ENCODE data around the gene MRPS12.

Gene MRPS12

DNA sequence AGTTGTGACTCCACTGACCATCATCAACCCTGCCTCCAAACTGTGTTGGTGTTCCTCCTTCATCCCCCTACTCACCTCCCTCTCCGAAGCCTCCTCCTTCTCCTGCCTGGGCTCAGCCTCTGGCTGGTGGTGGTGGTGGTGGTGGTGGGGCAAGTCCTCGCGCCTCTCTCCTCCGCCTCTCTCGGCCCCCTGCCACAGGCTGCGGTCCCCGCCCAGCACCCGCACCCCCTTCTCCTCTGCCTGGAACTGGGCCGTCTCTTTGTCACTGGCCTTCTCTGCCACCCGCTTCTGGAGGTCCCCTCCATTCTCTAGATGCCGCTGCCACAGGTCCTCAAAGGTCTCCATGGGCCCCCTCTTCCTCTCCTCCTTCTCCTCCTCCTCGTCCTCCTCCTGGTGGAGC is 20.3 kb upstream of the MRPS12 start:
- no peak for DNase-seq

DNA sequence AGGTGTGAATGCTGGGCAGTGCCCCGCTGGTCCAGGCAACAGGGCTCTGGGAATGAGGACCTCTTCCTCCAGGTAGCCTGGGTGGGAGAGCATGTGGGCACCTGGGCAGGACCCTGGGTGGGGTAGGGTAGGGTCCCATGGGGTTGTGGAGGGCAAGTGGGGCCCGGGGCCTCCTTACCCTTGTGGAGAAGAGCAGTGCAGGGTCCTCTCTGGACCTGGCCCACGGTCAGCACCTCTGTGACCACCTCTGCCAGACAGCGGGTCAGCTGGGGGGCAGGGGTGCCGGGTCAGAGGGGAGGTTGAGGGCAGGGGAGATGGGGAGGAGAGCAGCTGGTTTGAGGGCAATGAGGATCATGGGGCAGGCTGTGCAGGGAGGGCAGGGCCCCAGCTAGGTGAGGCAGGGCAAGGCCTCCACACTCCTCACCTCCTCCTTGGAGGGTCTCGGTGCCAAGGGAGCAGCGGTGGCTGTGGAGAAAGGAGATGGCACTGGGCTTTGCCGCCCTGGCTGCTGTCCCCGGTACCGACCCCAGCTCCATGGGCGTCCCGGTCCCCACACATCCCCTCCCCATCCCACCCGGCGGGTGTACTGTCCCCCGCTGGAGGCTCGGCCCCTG is 19.2 kb upstream of the MRPS12 start:
- DNase-seq: no peak

DNA sequence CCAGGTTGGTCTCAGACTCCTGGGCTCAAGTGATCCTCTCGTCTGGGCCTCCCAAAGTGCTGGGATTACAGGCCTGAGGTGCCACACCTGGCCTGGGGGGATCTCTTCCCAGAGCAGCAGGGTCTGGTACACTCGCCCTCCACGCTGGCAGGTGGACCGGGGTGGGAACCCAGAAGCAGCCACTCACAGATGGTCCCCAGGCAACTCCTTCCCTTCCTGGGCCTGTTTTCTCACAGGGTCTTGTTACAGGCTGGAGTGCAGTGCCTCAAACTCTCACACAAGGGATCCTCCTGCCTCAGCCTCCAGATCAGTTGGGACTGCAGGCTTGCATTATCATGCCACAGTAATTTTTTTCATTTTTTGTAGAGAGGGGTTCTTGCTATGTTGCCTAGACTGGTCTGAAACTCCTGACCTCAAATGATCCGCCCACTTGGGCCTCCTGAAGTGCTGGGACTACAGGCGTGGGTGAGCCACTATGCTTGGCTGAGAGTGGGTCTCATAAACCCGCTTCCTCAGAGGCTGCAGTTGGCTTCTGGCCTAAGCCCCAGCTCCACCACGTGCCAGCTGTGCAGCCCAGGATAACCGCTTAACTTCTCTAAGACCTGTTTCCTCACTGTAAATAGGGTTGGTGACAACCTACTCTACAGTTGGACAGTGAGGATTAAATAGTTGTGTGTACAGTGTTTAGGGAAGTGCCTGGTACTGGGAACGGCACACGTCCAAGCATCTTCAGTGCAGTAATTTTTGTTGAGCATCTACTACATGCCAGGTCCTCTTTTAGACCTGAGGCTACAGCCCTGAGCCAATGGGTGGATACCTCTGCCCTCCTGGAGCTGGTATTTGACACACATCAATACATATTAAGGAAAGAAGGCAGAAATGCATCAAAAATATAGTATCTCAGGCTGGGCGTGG is 17.9 kb upstream of the MRPS12 start:
- DNase-seq: no peak

DNA sequence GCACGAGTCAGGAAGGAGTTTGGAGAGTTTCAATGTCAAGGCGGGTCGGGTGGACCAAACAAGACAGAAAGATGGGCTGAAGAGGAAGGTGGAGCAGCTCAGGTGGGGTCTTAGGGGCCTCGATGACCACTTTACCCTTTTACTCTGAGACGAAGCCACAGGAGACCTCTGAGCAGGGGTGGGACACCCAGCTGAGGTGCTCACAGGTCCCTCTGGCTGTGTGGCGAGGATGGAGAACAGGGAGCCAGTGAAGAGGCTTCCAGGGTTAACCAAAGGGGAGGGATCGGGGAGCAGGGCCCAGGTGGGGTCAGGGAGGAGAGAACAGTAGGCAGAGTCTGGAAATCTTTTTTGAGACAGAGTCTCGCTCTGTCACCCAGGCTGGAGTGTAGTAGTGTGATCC is 16.8 kb upstream of the MRPS12 start:
- DNase-seq: no peak

DNA sequence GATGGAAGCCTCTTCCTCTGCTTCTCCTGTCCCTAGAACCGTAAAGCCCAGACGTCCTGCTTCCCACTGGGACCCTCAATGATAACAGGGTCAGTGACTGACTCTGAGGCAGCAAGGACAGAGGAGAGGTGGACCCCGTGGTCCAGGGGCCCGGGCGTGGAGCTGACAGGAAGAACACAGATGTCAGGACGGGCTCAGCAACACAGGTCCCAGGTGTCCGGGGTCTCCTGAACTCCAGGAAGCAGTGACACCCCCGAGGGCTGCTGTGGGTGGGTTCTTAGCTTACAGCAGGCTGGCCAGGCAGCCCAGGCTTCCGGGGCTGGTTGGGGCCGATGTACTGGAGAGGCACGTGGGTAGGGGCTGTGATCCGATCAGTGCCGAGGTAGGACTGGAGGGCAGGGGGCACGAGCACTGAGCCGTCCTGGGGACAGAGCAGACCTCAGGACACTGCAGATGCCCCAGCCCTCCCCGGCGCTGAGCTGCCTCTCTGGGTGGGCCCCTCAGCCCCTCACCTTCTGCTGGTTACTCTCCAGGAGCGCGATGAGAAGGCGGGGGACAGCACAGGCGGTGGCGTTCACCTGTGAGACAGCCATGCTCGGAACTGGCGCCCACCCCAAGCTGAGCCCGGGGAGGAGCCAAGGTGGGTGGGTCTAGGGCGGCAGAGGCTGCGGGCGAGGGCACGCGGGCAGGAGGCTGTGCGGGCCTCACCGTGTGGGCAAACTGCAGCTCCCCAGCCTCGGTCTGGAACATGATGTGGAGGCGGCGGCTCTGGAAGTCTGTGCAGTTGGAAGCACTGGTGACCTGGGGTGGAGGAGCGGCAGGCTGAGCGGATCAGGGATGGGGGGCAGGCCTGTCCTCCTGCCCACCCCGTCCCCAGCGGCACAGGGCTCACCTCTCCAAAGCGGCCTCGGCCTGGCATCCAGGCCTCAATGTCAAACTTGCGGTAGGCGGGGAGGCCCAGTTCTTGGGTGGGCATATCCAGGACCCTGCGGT is 15.1 kb upstream of the MRPS12 start:
- DNase-seq: no peak

DNA sequence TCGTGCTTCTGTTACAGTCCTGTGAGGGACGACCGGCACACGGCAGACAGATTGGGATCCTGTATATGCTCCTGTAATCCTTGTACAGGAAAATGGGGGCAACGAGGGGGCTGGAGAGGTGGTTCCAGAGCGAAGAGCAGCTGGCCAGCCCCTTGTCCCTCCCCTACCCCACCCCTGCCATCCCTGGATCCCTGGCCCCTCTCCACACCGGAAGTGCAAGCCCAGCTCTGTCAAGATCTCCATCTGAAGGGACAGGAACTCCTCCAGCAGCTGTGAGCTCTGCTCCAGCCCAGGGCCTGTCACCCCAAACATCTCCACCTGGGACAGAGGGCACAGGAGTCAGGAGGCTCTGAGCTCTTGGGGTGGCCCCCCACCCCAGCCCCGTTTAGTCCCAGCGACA is 13.2 kb upstream of the MRPS12 start:
- DNase-seq: no peak

DNA sequence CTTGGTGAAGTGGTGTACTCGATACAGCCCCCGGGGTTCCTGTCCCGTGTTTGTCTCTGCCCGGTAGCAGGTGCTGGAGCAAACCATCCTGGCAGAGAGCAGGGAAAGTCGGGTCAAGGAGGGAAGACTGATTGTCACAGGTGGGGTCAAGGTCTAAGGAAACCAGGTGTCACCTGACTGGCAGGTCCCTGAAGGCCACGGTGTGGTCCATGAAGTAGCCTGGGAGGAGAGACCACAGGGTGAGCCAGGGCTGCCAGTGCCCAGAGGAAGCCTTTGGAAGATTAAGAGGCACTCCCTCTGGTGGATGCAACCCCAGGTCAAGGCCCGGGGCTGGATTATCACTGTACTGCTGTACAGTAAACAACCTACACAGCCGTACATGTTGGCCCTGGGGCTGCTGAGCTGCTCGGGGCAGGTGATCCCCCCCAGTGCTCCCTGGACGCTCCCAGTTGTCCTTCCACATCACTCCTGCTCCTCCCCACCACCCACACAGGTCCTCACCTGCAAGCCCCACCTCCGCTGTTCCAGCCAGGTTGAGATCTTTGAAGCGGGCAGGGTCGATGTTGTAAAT is 12.7 kb upstream of the MRPS12 start:
- DNase-seq: no peak

DNA sequence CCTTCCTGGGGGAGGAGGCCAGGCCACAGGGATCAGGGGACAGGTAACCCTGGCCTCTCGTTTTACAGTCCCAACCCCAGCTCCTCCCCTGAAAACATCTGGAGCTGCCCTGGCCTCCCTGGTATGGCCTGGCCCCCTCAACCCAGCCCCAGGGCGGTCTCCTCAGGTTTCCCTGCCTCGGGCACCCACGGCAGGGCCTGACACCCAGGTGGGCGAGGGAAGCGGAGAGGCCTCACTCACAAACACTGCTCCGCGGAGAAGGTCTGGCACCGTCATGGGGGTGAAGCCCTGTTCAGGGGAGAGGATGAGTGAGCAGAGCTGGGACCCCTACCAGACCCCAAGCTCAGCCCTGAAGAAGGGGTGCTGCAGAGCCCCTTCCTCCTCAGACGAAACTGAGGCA is 12.2 kb upstream of the MRPS12 start:
- DNase-seq: no peak

DNA sequence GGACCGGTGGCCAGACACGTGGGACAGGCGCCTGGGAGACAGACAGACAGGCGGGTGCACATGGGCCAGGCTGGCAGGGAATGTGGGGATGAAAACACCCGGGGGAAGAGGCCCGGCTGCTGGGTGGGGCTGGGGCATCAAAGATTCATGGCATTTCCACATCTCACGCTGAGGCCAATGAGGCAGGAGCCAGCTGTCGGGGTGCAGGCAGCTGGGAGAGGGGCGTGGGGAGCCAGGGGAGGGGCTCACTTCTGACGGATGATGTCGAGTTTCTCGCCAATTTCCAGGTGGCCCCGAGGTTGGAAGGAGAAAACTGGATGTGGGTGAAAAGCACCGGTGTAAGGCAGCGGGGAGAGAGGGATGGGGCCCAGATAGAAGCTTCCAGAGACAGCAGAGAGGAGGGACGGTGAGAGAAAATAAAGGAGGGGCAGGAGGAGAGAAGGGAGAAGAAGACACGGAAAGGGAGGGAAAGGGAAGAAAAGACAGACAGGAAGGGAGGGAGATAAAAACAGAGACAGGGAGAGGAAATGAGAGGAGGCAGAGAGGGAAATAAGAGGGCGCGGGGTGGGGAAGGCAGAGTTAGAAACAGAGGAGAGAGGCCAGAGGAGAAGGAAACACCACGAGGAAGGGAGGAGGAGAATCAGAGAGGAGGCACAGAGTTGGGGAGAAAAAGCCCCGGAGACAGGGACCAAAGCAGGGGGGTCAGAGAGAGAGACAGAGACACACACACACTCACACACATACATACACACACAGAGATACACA is 10.7 kb upstream of the MRPS12 start:
- DNase-seq: no peak

DNA sequence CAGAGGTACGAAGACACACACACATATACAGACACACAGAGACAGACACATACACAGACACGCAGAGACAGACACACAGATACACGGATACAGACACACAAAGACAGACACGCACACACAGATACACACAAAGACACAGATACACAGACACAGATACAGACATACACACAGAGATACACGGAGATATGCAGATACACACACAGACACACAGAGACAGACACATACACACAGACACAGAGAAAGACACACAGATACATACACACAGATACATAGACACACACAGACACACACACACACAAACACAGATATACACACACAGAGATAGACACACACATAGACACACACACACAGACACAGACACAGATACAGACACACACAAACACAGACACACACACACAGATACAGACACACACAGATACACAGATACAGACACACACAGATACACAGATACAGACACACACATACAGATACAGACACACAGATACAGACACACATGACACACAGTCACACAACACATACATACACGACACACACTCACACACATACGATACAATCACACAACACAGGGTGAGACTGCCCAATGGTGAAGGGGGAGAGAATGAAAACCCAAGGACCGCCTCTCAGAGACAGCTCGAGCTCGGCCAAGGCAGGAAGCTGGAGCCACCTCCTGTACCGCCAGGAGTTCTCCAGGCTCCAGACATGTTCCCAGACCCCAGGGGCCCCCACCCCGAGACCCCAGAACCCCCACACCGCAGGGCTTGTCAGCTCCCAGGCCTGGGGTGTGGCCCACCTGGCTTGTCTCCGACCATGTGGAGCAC is 9.9 kb upstream of the MRPS12 start:
- no peak for DNase-seq

DNA sequence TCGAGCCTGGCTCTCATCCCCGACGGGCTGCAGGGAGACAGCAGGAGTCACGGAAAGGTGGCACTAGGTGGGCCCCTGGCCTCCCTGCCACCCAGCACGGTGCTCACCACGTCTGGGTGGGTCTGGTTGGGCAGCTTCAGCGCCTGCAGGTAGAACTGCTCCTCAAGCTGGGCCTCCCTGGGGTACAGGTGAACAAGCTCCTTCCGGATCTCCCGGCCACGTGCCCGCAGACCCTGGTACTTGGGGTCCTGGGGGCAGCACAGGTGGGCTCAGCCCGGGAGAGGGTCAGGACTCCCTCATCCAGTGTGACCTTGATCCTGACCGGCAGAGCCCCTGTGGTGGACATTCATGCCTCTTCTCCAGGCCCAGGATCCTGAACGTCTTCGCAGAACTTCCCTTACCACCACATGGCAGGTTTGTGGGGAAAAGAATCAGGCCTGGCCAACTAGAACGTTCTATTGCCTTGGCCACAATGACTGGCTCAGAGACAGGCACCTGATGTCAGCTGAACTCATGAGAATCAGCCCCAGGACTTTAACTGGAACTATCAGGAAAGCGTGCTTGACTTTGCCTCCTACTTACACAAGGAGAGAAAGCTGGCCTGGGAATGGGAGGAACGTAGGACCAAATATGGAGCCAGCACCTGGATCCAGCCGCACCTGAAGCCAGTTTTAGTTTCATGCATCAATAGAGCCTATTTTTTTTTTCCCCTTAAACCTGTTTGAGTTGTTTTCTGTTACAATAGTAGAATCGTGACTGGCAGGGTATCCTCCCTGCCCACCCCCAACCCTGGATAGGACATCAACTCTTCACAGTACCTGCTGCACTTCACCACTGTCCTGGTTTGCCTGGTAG is 9.1 kb upstream of the MRPS12 start:
- no peak for DNase-seq

DNA sequence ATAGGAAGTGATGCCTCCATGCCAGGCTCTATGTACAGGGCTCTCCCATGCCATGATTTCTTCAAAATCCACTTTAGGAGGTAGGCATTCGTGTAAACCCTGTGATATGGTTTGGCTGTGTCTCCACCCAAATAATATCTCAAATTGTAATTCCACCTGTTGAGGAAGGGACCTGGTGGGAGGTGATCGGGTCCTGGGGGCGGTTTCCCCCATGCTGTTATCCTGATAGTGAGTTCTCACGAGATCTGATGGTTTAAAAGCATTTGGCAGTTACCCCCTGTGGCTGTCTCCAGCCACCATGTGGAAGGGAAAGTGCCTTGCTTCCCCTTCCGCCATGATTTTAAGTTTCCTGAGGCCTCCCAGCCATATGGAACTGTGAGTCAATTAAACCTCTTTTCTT is 8.3 kb upstream of the MRPS12 start:
- DNase-seq: no peak

DNA sequence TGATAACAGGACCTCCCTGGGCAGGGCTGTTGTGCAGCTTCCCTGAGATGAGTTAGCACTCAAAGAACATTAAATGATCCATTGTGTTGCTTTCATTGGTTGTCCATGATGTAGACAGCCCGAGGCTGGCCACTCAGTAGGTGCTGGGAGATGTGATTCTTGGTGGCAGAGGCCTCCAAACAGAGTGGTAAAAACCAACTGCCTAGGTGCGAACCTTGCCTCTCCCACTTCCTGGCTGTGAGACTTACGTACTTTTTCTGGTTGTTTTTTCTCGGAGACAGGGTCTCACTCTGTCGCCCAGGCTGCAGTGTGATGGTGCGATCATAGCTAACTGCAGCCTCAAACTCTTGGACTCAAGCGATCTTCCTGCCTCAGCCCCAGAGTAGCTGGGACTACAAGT is 6.4 kb upstream of the MRPS12 start:
- DNase-seq: no peak

DNA sequence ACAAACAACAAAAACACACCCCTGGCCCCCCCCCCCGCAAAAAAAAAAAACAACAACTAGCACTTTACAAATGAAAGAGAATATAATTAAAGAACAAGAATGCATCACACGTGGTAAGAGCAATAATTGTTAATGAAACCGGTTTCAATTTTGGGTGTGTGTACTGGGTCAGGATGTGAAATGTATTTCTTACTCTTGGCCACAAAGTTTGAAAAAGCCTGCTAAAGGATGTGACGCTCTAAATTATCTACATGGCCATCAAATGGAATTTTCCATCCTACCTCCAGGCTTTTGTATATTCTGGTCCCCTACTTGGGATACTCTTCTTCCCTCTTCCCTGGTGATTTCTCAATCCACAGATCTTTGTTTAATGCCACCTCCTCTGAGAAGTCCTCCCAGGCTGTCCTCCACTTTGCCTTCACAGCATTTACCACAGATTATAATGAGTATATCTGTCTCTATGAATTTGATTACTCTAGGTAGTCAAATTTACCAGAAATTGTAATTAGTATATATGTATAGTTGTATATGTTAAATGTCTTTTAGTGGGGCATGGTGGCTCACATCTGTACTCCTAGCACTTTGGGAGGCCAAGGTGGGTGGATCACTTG is 2.2 kb upstream of the MRPS12 start:
- DNase-seq: no peak

DNA sequence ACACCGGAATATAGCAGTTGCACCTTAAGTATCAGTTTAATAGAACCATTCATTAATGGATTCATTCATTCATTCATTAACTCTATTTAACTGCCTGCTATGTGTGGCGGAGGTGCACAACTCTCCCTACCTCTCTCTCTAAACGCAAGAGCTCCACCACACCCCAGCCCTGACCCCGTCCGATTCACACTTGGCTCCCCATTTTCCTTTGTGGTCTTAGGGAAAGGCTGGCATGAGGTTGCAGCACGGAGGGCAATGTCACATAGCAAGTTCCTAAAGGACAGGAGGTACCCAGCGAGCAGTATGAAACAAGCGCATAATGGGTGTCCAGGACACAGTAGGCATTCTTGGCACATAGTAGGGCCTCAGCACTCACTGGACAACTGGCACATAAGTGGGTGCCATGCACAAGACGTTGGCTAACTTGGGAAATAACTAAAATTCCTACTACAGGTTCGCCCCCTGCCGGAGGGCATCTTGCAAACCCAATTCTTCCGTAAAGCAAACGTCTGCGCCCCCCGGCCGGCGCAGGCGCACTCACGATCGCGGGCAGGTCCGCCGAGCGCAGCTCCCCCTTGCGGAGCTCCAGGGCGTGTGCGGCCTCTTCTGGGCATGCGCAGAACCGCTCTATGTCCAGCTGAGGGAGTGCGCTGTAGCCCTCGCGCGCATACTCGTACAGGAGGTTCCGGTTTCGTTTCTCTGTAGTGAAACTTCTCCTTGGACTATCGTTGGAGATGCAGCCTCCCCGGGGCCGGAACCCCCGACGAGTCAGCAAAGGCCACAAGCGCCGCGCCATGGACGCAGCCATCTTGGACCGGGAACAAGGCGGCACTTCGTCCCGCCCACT is 592 bp upstream of the MRPS12 start, which contains the start of gene SARS2:
SARS2 (minus strand) TSS at position 835 of the 847 bp plus-strand sequence; CDS start at position 808, 27 bp downstream.
- DNase-seq: peak in 56 of 58 donors; percentile 88 to 100 (median 96)

DNA sequence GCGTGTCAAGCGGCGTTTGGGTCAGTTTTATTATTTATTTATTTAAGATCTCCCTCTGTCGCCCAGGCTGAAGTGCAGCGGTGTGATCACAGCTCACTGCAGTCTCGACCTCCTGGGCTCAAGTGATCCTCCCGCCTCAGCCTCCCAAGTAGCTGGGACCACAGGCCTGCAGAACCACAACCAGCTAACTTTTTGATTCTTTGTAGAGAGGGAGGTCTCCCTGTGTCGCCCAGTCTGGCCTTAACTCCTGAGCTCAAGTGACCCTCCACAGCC is 713 bp downstream of the MRPS12 start:
- no peak for DNase-seq

DNA sequence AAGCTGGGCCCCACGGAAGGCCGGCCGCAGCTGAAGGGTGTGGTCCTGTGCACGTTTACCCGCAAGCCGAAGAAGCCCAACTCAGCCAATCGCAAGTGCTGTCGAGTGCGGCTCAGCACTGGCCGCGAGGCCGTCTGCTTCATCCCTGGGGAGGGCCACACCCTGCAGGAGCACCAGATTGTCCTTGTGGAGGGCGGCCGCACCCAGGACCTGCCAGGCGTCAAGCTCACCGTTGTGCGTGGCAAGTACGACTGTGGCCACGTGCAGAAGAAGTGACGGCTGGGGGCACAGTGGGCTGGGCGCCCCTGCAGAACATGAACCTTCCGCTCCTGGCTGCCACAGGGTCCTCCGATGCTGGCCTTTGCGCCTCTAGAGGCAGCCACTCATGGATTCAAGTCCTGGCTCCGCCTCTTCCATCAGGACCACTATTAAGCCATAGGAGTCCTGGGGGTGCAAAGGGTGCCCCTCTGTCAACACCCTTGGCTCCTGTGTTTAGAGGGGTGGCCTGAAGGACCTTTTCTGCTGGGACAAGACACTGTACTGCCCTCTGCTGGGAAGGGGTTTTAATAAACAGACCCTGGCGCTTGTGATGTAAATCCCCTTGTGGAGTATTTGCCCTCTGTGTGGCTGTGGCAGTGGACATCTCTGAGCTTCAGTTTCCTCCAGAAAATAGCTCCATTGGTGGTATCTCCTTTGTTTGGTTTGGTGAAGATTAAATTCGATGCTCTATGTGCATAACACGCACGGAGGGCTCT is 1.9 kb downstream of the MRPS12 start:
- DNase-seq: peak in 1 of 58 donors; percentile 1
